OCI-LY3 (cell line): ENCODE measurements around the gene CIITA.

Experiments
- CTCF ChIP-seq: fragments of 200-600, 300-600 bp; sonication (generic); IDR thresholded peaks from 2 replicates; pipeline ENCODE4 v1.5.1; 2014; ENCODE audit warnings: antibody characterized with exemption, low read length, low read depth
- EZH2phosphoT487 ChIP-seq: fragments of 200-600 bp; shearing (Covaris generic); IDR thresholded peaks from 2 replicates; pipeline ENCODE4 v1.6.1; 2018; ENCODE audit warnings: antibody characterized with exemption, mixed run types, low read depth

DNA sequence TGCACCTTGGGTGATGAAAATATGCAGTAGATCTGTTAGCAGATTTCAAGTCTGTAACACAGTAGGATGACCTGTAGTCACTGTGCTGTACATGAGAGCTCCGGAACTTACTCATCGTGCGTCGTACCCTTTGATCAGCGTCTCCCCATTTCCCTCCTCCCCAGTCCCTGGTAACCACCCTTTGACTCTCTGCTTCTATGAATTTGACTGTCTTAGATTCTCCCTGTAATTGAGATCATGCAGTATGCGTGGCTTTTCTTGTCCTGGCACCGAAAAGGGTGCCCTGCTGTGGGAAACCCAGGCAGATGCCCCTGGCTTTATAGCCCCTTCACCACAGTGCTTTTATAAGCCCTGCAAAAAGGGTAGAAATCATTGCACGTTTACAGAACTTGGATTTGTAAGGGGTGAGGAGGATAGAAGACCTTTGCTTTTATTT is 87.9 kb downstream of the CIITA start:
- no peak for TF ChIP-seq CTCF
- no peak for TF ChIP-seq EZH2phosphoT487
